Measurements from ENCODE around the gene MED15.
"Not testable (repeated sequence)": the region's sequence is repeated elsewhere in the genome, so short reads cannot be mapped to it uniquely, and the experiment has no call there.

Gene MED15

GRCh38 chr22:20585639-20586402 is 78.4 kb downstream of the MED15 start:
- no peak for DNase-seq

- DNase-seq: no peak
These were observed 79.0 kb downstream of the MED15 start for GRCh38 chr22:20586403-20586745.

- DNase-seq: no peak
These were observed 80.0 kb downstream of the MED15 start for GRCh38 chr22:20587206-20587958.

- DNase-seq: no peak
These were observed 80.9 kb downstream of the MED15 start for GRCh38 chr22:20588092-20588842.

- DNase-seq: no peak
These were observed 81.6 kb downstream of the MED15 start for GRCh38 chr22:20588843-20589581.

- no peak for DNase-seq
These were observed 82.4 kb downstream of the MED15 start for GRCh38 chr22:20589614-20590476.

GRCh38 chr22:20590477-20591294 is 83.3 kb downstream of the MED15 start:
- no peak for DNase-seq

GRCh38 chr22:20591295-20591645 is 83.9 kb downstream of the MED15 start:
- DNase-seq: no peak

- DNase-seq: no peak
These were observed 84.4 kb downstream of the MED15 start for GRCh38 chr22:20591660-20592310.

- DNase-seq: not testable (repeated sequence)
These were observed 86.6 kb downstream of the MED15 start for GRCh38 chr22:20594038-20594437.

- not testable (repeated sequence) for DNase-seq
These were observed 87.1 kb downstream of the MED15 start for GRCh38 chr22:20594486-20594885.

GRCh38 chr22:20595461-20595860 is 88.1 kb downstream of the MED15 start:
- no peak for DNase-seq

GRCh38 chr22:20599117-20599516 is 91.7 kb downstream of the MED15 start:
- DNase-seq: no peak

GRCh38 chr22:20600137-20600673 is 92.8 kb downstream of the MED15 start:
- DNase-seq: no peak

GRCh38 chr22:20601308-20601707 is 93.9 kb downstream of the MED15 start:
- DNase-seq: no peak

- DNase-seq: no peak
These were observed 95.3 kb downstream of the MED15 start for GRCh38 chr22:20602609-20603164.

GRCh38 chr22:20604092-20604747 is 96.8 kb downstream of the MED15 start:
- DNase-seq: no peak

- no peak for DNase-seq
These were observed 97.4 kb downstream of the MED15 start for GRCh38 chr22:20604776-20605221.

- DNase-seq: no peak
These were observed 97.9 kb downstream of the MED15 start for GRCh38 chr22:20605328-20605727.

Data from hematopoietic multipotent progenitor cell treated with erythropoietin and hydrocortisone succinate and interleukin-3 and kit ligand, for 8 days (in vitro differentiated cells).